H1 (cell line): Measurements from ENCODE around the gene ZNF879. TPM values are rescaled to one million over a fixed set of nuclear protein-coding genes. Genes with fewer than 3 reads are reported as not detected.
A peak's percentile ranks its signal among the peaks of the same experiment; 100 is the strongest.

ENCODE experiments used
- CTCF ChIA-PET: fragments of 300-600 bp; sonication (Branson Sonifier 250); formaldehyde crosslinking; loops from one replicate; lab custom pipeline; 2021; ENCODE audit not compliant: partially characterized antibody; lab: Charles Lee
- POLR2A ChIA-PET: fragments of 300-600 bp; sonication (Branson Sonifier 250); formaldehyde crosslinking; loops from one replicate; lab custom pipeline; 2021; ENCODE audit warnings: inconsistent platforms; ENCODE audit not compliant: partially characterized antibody; lab: Charles Lee
- DNase-seq, 2 experiments: peaks; one replicate each; pipeline versions ENCODE4 v3.0.0 to v3.0.0-alpha.2; 2010 to 2022; ENCODE audit warnings: low spot score in 2 of 2, low read depth in 1 of 2, mixed read lengths in 1 of 2
- FAIRE-seq: peaks from 2 replicates; lab custom pipeline; 2011; peaks lifted over from hg19 to GRCh38; lab: Jason Lieb, UNC
- H2AFZ ChIP-seq: 2 replicates; pipeline ENCODE4 v1.8.1; 2012; ENCODE audit warnings: low read length, inconsistent platforms
- H2AK5ac ChIP-seq: 2 replicates; pipeline ENCODE4 v1.6.1; 2013; ENCODE audit warnings: low read depth, low read length
- H2BK120ac ChIP-seq: replicated peaks from 2 replicates; pipeline ENCODE3; 2013; ENCODE audit warnings: low read depth, low read length, inconsistent platforms
- H2BK12ac ChIP-seq: 2 replicates; pipeline ENCODE4 v1.6.1; 2013; ENCODE audit warnings: low read depth, low read length
- H2BK15ac ChIP-seq: 2 replicates; pipeline ENCODE4 v1.6.1; 2013; ENCODE audit warnings: low read length
- H2BK20ac ChIP-seq: 2 replicates; pipeline ENCODE4 v1.6.1; 2013; ENCODE audit warnings: low read length
- H2BK5ac ChIP-seq: 2 replicates; pipeline ENCODE4 v1.6.1; 2013; ENCODE audit warnings: low read depth, low read length
- H3K14ac ChIP-seq: 2 replicates; pipeline ENCODE4 v1.6.1; 2013; ENCODE audit warnings: inconsistent platforms; ENCODE audit not compliant: insufficient read length
- H3K18ac ChIP-seq: 2 replicates; pipeline ENCODE4 v1.6.1; 2013; ENCODE audit warnings: low read length; ENCODE audit errors: extremely low read depth
- H3K23ac ChIP-seq: 2 replicates; pipeline ENCODE4 v1.6.1; 2013; ENCODE audit warnings: inconsistent platforms; ENCODE audit not compliant: insufficient read length
- H3K23me2 ChIP-seq: 2 replicates; pipeline ENCODE4 v1.6.1; 2013; ENCODE audit warnings: low read depth, low read length
- H3K27ac ChIP-seq: 2 replicates; pipeline ENCODE4 v1.6.1; 2011; ENCODE audit warnings: low read depth, low read length, inconsistent platforms
- H3K27me3 ChIP-seq, 4 experiments: replicated peaks in 1 of 4; 1 replicate in 1 of 4; 2 replicates in 3 of 4; pipeline versions ENCODE4 v1.6.1 to v1.8.1; 2011 to 2013; ENCODE audit warnings: low read length in 3 of 4, mild to moderate bottlenecking in 3 of 4, inconsistent platforms in 2 of 4, mixed read lengths in 2 of 4, moderate library complexity in 1 of 4; ENCODE audit not compliant: control insufficient read depth in 3 of 4, insufficient read depth in 3 of 4; ENCODE audit errors: extremely low read depth in 1 of 4
- H3K36me3 ChIP-seq, 4 experiments: 2 replicates each; pipeline versions ENCODE4 v1.6.1 to v1.8.1; 2011 to 2013; ENCODE audit warnings: mild to moderate bottlenecking in 4 of 4, low read length in 3 of 4, moderate library complexity in 2 of 4, control low read depth in 1 of 4, inconsistent platforms in 1 of 4; ENCODE audit not compliant: insufficient read depth in 4 of 4, control insufficient read depth in 2 of 4
- H3K4ac ChIP-seq: replicated peaks from 2 replicates; pipeline ENCODE3; 2013; ENCODE audit warnings: low read length, low read depth, mixed read lengths, inconsistent platforms; ENCODE audit not compliant: insufficient read length
- H3K4me1 ChIP-seq, 4 experiments: replicated peaks in 1 of 4; 1 replicate in 1 of 4; 2 replicates in 3 of 4; pipeline versions ENCODE4 v1.6.1 to v1.8.1; 2011 to 2013; ENCODE audit warnings: low read length in 3 of 4, inconsistent platforms in 2 of 4, mixed read lengths in 1 of 4; ENCODE audit not compliant: insufficient read depth in 4 of 4, control insufficient read depth in 3 of 4
- H3K4me2 ChIP-seq, 2 experiments: 2 replicates each; pipeline versions ENCODE4 v1.6.1 to v1.8.1; 2011 to 2013; ENCODE audit warnings: low read depth in 2 of 2, low read length in 2 of 2, control low read depth in 1 of 2, inconsistent platforms in 1 of 2, mild to moderate bottlenecking in 1 of 2; ENCODE audit not compliant: insufficient read depth in 1 of 2
- H3K4me3 ChIP-seq, 4 experiments: fragments of 200-600, 300-600 bp in 1 of 4; sonication (generic), shearing (Covaris generic), sonication (Bioruptor Twin) in 1 of 4; 2 replicates each; pipeline versions ENCODE4 v1.5.1 to v1.8.1; 2011 to 2016; ENCODE audit warnings: low read length in 4 of 4, low read depth in 3 of 4, control low read depth in 2 of 4, inconsistent platforms in 2 of 4, mild to moderate bottlenecking in 2 of 4, mixed read lengths in 1 of 4, moderate library complexity in 1 of 4; ENCODE audit not compliant: insufficient read depth in 2 of 4; ENCODE audit errors: extremely low read depth in 1 of 4
- H3K56ac ChIP-seq: replicated peaks from 2 replicates; pipeline ENCODE3; 2013; ENCODE audit warnings: low read depth, mild to moderate bottlenecking, mixed read lengths, low read length, inconsistent platforms; ENCODE audit not compliant: insufficient read length
- H3K79me1 ChIP-seq: 2 replicates; pipeline ENCODE4 v1.6.1; 2013; ENCODE audit warnings: low read depth, low read length, control low read depth
- H3K79me2 ChIP-seq, 2 experiments: 2 replicates each; pipeline versions ENCODE4 v1.6.1 to v1.8.1; 2012 to 2013; ENCODE audit warnings: low read length in 2 of 2, mild to moderate bottlenecking in 2 of 2, inconsistent platforms in 1 of 2; ENCODE audit not compliant: insufficient read depth in 2 of 2, control insufficient read depth in 1 of 2
- H3K9ac ChIP-seq, 4 experiments: replicated peaks in 1 of 4; 1 replicate in 1 of 4; 2 replicates in 3 of 4; pipeline versions ENCODE4 v1.6.1 to v1.8.1; 2011 to 2013; ENCODE audit warnings: low read depth in 3 of 4, low read length in 3 of 4, control low read depth in 2 of 4, mild to moderate bottlenecking in 2 of 4, moderate library complexity in 2 of 4, inconsistent platforms in 1 of 4; ENCODE audit errors: extremely low read depth in 1 of 4
- H3K9me3 ChIP-seq, 2 experiments: 2 replicates each; pipeline versions ENCODE4 v1.6.1 to v1.8.1; 2012 to 2013; ENCODE audit warnings: mild to moderate bottlenecking in 2 of 2, moderate library complexity in 2 of 2, control low read depth in 1 of 2, inconsistent platforms in 1 of 2, low read depth in 1 of 2, low read length in 1 of 2, mixed read lengths in 1 of 2; ENCODE audit not compliant: insufficient read depth in 2 of 2
- H4K20me1 ChIP-seq, 2 experiments: replicated peaks in 1 of 2; 2 replicates each; pipeline versions ENCODE3 to v1.8.1; 2011 to 2013; ENCODE audit warnings: inconsistent platforms in 2 of 2, low read length in 2 of 2, mild to moderate bottlenecking in 1 of 2; ENCODE audit not compliant: insufficient read depth in 2 of 2, control insufficient read depth in 1 of 2
- H4K5ac ChIP-seq: 2 replicates; pipeline ENCODE4 v1.6.1; 2013; ENCODE audit warnings: low read length, low read depth, mixed read lengths, inconsistent platforms; ENCODE audit not compliant: insufficient read length
- H4K8ac ChIP-seq: 2 replicates; pipeline ENCODE4 v1.8.0; 2013; ENCODE audit warnings: mild to moderate bottlenecking, moderate library complexity, low read length, inconsistent platforms; ENCODE audit not compliant: insufficient read depth; ENCODE audit errors: extremely low read depth
- H4K91ac ChIP-seq: replicated peaks from 2 replicates; pipeline ENCODE3; 2013; ENCODE audit warnings: low read length, mixed read lengths, inconsistent platforms; ENCODE audit not compliant: insufficient read length
- BACH1 ChIP-seq: IDR thresholded peaks from 2 replicates; pipeline ENCODE4 v1.6.1; 2012; ENCODE audit warnings: low read length, improper control_type of control experiment
- EZH2 ChIP-seq: fragments of 200-600 bp; sonication (generic); IDR thresholded peaks from 2 replicates; pipeline ENCODE4 v1.7.1; 2012; ENCODE audit warnings: low read depth, mild to moderate bottlenecking, moderate library complexity, low read length, inconsistent platforms; ENCODE audit not compliant: severe bottlenecking
- KDM4A ChIP-seq: IDR thresholded peaks from one replicate; pipeline ENCODE4 v1.7.1; 2012; ENCODE audit warnings: low read depth, mild to moderate bottlenecking, moderate library complexity, low read length, inconsistent platforms; ENCODE audit not compliant: severe bottlenecking
- MAX ChIP-seq: IDR thresholded peaks from 2 replicates; pipeline ENCODE4 v1.6.1; 2012; ENCODE audit warnings: inconsistent platforms
- RNF2 ChIP-seq: fragments of 200-900, 300-1000 bp; sonication (generic); IDR thresholded peaks from 2 replicates; pipeline ENCODE4 v1.7.1; 2016; ENCODE audit warnings: borderline replicate concordance, low read depth, mild to moderate bottlenecking, antibody characterized with exemption, low read length; ENCODE audit not compliant: poor library complexity, severe bottlenecking; ENCODE audit errors: missing control alignments
- SUZ12 ChIP-seq: fragments of 200-600 bp; sonication (generic); IDR thresholded peaks from 2 replicates; pipeline ENCODE4 v1.6.1; 2012; ENCODE audit warnings: mild to moderate bottlenecking, inconsistent platforms, low read length, moderate library complexity, mixed read lengths
- WGBS, 2 experiments: shearing (Covaris generic) in 1 of 2; methylation state at CpG; one replicate each; pipeline versions ENCODE4 v1.1.6 to v1.1.7; 2013 to 2015; ENCODE audit warnings: low lambda C conversion rate in 2 of 2, mixed read lengths in 2 of 2, inconsistent platforms in 1 of 2, low coverage in 1 of 2, missing lambda C conversion rate in 1 of 2; ENCODE audit not compliant: insufficient replicate concordance in 2 of 2, insufficient coverage in 1 of 2, insufficient read length in 1 of 2; ENCODE audit errors: extremely low coverage in 1 of 2, missing lambda C conversion rate in 1 of 2; 5-methylcytosine and 5-hydroxymethylcytosine counted together
- polyA plus RNA-seq, 7 experiments: library from polyadenylated mRNA; depleted of rRNA in 3 of 7; stranded (reverse) in 5 of 7; unstranded in 2 of 7; fragments of >200 nt in 5 of 7; fragments of 200-250 nt in 2 of 7; gene quantifications; 1 replicate in 5 of 7; 2 replicates in 1 of 7; 4 replicates in 1 of 7; pipeline versions ENCODE4 v1.2.1 to v1.2.3, GENCODE V29; 2011 to 2013; ENCODE audit warnings: missing spikeins in 2 of 7, mixed read lengths in 2 of 7
- total RNA-seq: library from RNA; stranded (reverse); fragmentation: NEBNext Ultra II Directional; extraction: Animal tissue kit (Norgen Biotek cat#: 25700); gene quantifications from 2 replicates; pipeline ENCODE4 v1.2.1, GENCODE V29; 2021
- TF ChIP-seq, protein P1 (sequence below): IDR thresholded peaks from 2 replicates; pipeline ENCODE4 v1.6.1; 2012; ENCODE audit warnings: low read length, inconsistent platforms
- TF ChIP-seq, protein P2 (sequence below): IDR thresholded peaks from 2 replicates; pipeline ENCODE4 v1.6.1; 2012; ENCODE audit warnings: inconsistent platforms

ZNF879 gene
- total and polyA plus RNA-seq, 2 of the 8 experiments (the other 6 are each of a cell fraction or from before 2014, with no cell fraction given), result 2.2 to 3.1 TPM

GRCh38 chr5:178994580-178995340 lies 28.8 kb upstream of the ZNF879 start, which contains the start of gene GRM6:
Gene GRM6 (minus strand): TSS chr5:178995320. CDS start chr5:178994944, 376 bp downstream.
- H3K23ac ChIP-seq, result no peak within 1 kb of the TSS
- H3K79me2 ChIP-seq, result no peaks in the 10 kb centered on the region
- H3K4me3 ChIP-seq, result peak within 1 kb of the TSS; percentile 15 to 58 (median 38); a peak in 7 of 8 replicates
- FAIRE-seq (no peak), DNase-seq (peak in 1 of 2 experiments; percentile 67)
- H3K4me2 ChIP-seq, result peak within 1 kb of the TSS; percentile 68 to 87
- ChIA-PET POLR2A (no interaction called here), CTCF (no interaction called here)
- no peak within 1 kb of the TSS for H3K14ac ChIP-seq
- H3K27me3 ChIP-seq, result peaks cover 26 to 47% (median 44%) of the 10 kb centered on the region in 4 experiments
- H3K36me3 ChIP-seq, result no peaks in the 10 kb centered on the region; a peak in 1 of 8 replicates
- H3K27ac ChIP-seq, result no peak within 1 kb of the TSS
- H4K91ac ChIP-seq, result no peak within 1 kb of the TSS
- 10% methylated on average over 11 of the region's 97 CpGs; no CpG with 5 or more reads in 1 of the 2 experiments for WGBS, 2 experiments
- H3K9me3 ChIP-seq, result peaks cover 13 to 36% of the 10 kb centered on the region in 2 experiments; a peak in 3 of 4 replicates
- no peak within 1 kb of the TSS for H3K9ac ChIP-seq
- peak; percentile 77 for TF ChIP-seq SUZ12
- peak; percentile 62 for TF ChIP-seq EZH2
- TF ChIP-seq, protein P1, sequence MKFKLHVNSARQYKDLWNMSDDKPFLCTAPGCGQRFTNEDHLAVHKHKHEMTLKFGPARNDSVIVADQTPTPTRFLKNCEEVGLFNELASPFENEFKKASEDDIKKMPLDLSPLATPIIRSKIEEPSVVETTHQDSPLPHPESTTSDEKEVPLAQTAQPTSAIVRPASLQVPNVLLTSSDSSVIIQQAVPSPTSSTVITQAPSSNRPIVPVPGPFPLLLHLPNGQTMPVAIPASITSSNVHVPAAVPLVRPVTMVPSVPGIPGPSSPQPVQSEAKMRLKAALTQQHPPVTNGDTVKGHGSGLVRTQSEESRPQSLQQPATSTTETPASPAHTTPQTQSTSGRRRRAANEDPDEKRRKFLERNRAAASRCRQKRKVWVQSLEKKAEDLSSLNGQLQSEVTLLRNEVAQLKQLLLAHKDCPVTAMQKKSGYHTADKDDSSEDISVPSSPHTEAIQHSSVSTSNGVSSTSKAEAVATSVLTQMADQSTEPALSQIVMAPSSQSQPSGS, result no peak
- TF ChIP-seq, protein P2, sequence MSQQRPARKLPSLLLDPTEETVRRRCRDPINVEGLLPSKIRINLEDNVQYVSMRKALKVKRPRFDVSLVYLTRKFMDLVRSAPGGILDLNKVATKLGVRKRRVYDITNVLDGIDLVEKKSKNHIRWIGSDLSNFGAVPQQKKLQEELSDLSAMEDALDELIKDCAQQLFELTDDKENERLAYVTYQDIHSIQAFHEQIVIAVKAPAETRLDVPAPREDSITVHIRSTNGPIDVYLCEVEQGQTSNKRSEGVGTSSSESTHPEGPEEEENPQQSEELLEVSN, result peak; percentile 80
- peak; percentile 93 for TF ChIP-seq KDM4A
- TF ChIP-seq MAX, result peak; percentile 88
- no peak for TF ChIP-seq BACH1
- peak; percentile 34 for TF ChIP-seq RNF2
- peak within 1 kb of the TSS; percentile 71; the same call in 1 of the 2 replicates for H4K8ac ChIP-seq
- H3K4me1 ChIP-seq, result peaks cover 0 to 13% (median 1%) of the 10 kb centered on the region in 4 experiments; a peak in 5 of 7 replicates
- no peaks in the 10 kb centered on the region for H3K79me1 ChIP-seq
- H4K5ac ChIP-seq, result no peak within 1 kb of the TSS
- H2BK20ac ChIP-seq, result no peak within 1 kb of the TSS
- H4K20me1 ChIP-seq, result peaks cover 1 to 4% of the 10 kb centered on the region in 2 experiments
- no peak within 1 kb of the TSS for H3K56ac ChIP-seq
- peak within 1 kb of the TSS; percentile 81; the same call in 1 of the 2 replicates for H2AFZ ChIP-seq
- H2BK12ac ChIP-seq, result no peak within 1 kb of the TSS; the same call in 1 of the 2 replicates
- H3K4ac ChIP-seq, result no peak within 1 kb of the TSS
- H2BK15ac ChIP-seq, result no peak within 1 kb of the TSS
- no peak within 1 kb of the TSS for H3K18ac ChIP-seq
- H3K23me2 ChIP-seq, result peaks cover 9% of the 10 kb centered on the region; the same call in 1 of the 2 replicates
- no peak within 1 kb of the TSS for H2AK5ac ChIP-seq
- no peak within 1 kb of the TSS for H2BK5ac ChIP-seq
- H2BK120ac ChIP-seq, result no peak within 1 kb of the TSS
